IMR-90 (cell line): ENCODE data around the gene MICOS13. TPM values are rescaled to one million over a fixed set of nuclear protein-coding genes. Genes with fewer than 3 reads are reported as not detected.

ENCODE experiments used
- ATAC-seq: fragments of 200-7000 bp; cut with Tn5 transposase; 2 replicates; pipeline ENCODE4 v1.9.1; 2020; ENCODE audit warnings: low read depth, mild to moderate bottlenecking, moderate library complexity
- BruUV-seq: library from RNA; stranded (reverse); fragments of 400-500 nt; replicated peaks from 2 replicates; lab custom pipeline; 2021; lab: Mats Ljungman, UMichigan
- CTCF ChIA-PET: fragments of 300-600 bp; formaldehyde crosslinking; extraction: SDS; loops from one replicate; lab custom pipeline; 2021; ENCODE audit warnings: antibody characterized with exemption; lab: Yijun Ruan, JAX
- POLR2A ChIA-PET: fragments of 300-600 bp; sonication (Branson Sonifier 250); formaldehyde crosslinking; loops from one replicate; lab custom pipeline; 2022; ENCODE audit warnings: antibody characterized with exemption; ENCODE audit not compliant: unreplicated experiment; lab: Charles Lee
- DNase-seq: peaks from one replicate; pipeline ENCODE4 v3.0.0; 2013
- H2AFZ ChIP-seq: replicated peaks from 2 replicates; pipeline ENCODE3; 2013; ENCODE audit warnings: low read length, mild to moderate bottlenecking; ENCODE audit not compliant: poor library complexity
- H2AK5ac ChIP-seq: 2 replicates; pipeline ENCODE4 v1.6.1; 2013; ENCODE audit warnings: low read depth, low read length, inconsistent platforms
- H2AK9ac ChIP-seq: replicated peaks from 2 replicates; pipeline ENCODE3; 2013; ENCODE audit warnings: mild to moderate bottlenecking, low read depth, low read length, moderate library complexity; ENCODE audit not compliant: poor library complexity
- H2BK120ac ChIP-seq: 2 replicates; pipeline ENCODE4 v1.6.1; 2013; ENCODE audit warnings: low read depth, low read length, inconsistent platforms
- H2BK15ac ChIP-seq: 3 replicates; pipeline ENCODE4 v1.6.1; 2013; ENCODE audit warnings: low read depth, low read length, inconsistent platforms
- H2BK20ac ChIP-seq: 2 replicates; pipeline ENCODE4 v1.6.1; 2013; ENCODE audit warnings: low read depth, mild to moderate bottlenecking, inconsistent platforms, low read length, moderate library complexity
- H2BK5ac ChIP-seq: 2 replicates; pipeline ENCODE4 v1.6.1; 2013; ENCODE audit warnings: mild to moderate bottlenecking, low read depth, low read length, inconsistent platforms; ENCODE audit not compliant: poor library complexity, severe bottlenecking
- H3K14ac ChIP-seq: replicated peaks from 2 replicates; pipeline ENCODE4 v1.6.1; 2013; ENCODE audit warnings: low read depth, low read length, inconsistent platforms
- H3K18ac ChIP-seq: 2 replicates; pipeline ENCODE4 v1.6.1; 2013; ENCODE audit warnings: low read depth, low read length, control low read depth
- H3K23ac ChIP-seq: 2 replicates; pipeline ENCODE4 v1.6.1; 2013; ENCODE audit warnings: low read depth, low read length, inconsistent platforms
- H3K27ac ChIP-seq: 2 replicates; pipeline ENCODE4 v1.5.1; 2013; ENCODE audit warnings: mild to moderate bottlenecking, control low read depth, low read length; ENCODE audit not compliant: insufficient read depth
- H3K27me3 ChIP-seq: 2 replicates; pipeline ENCODE4 v1.6.1; 2013; ENCODE audit warnings: low read length; ENCODE audit not compliant: control insufficient read depth, insufficient read depth
- H3K36me3 ChIP-seq: 2 replicates; pipeline ENCODE4 v1.6.1; 2013; ENCODE audit warnings: low read length, mixed read lengths; ENCODE audit not compliant: control insufficient read depth, insufficient read depth
- H3K4ac ChIP-seq: 2 replicates; pipeline ENCODE4 v1.6.1; 2013; ENCODE audit warnings: low read depth, low read length, inconsistent platforms
- H3K4me1 ChIP-seq: 2 replicates; pipeline ENCODE4 v1.6.1; 2013; ENCODE audit warnings: low read length, mixed read lengths; ENCODE audit not compliant: control insufficient read depth, insufficient read depth
- H3K4me2 ChIP-seq: 2 replicates; pipeline ENCODE4 v1.6.1; 2013; ENCODE audit warnings: low read depth, mild to moderate bottlenecking, control low read depth, low read length, moderate library complexity
- H3K4me3 ChIP-seq: 2 replicates; pipeline ENCODE4 v1.5.1; 2013; ENCODE audit warnings: low read depth, mild to moderate bottlenecking, control low read depth, low read length, moderate library complexity; ENCODE audit not compliant: insufficient read depth
- H3K56ac ChIP-seq: 2 replicates; pipeline ENCODE4 v1.6.1; 2013; ENCODE audit warnings: low read length, inconsistent platforms; ENCODE audit not compliant: insufficient read depth; ENCODE audit errors: extremely low read depth
- H3K79me1 ChIP-seq, 2 experiments: 2 replicates each; pipeline ENCODE4 v1.6.1; 2013; ENCODE audit warnings: low read length in 2 of 2, inconsistent platforms in 1 of 2, low read depth in 1 of 2
- H3K9ac ChIP-seq: 2 replicates; pipeline ENCODE4 v1.6.1; 2013; ENCODE audit warnings: low read depth, low read length, control low read depth
- H3K9me1 ChIP-seq: 2 replicates; pipeline ENCODE4 v1.6.1; 2013; ENCODE audit warnings: low read length, inconsistent platforms; ENCODE audit not compliant: insufficient read depth
- H3K9me3 ChIP-seq: 2 replicates; pipeline ENCODE4 v1.6.1; 2013; ENCODE audit warnings: low read length; ENCODE audit not compliant: control insufficient read depth, insufficient read depth
- H4K20me1 ChIP-seq: 2 replicates; pipeline ENCODE4 v1.6.1; 2013; ENCODE audit warnings: low read length, inconsistent platforms; ENCODE audit not compliant: insufficient read depth
- H4K5ac ChIP-seq: 2 replicates; pipeline ENCODE4 v1.6.1; 2013; ENCODE audit warnings: mild to moderate bottlenecking, low read depth, low read length, control low read depth
- H4K8ac ChIP-seq, 2 experiments: 2 replicates each; pipeline ENCODE4 v1.6.1; 2013; ENCODE audit warnings: low read depth in 2 of 2, low read length in 2 of 2, control low read depth in 1 of 2, inconsistent platforms in 1 of 2
- H4K91ac ChIP-seq: 2 replicates; pipeline ENCODE4 v1.6.1; 2013; ENCODE audit warnings: low read depth, low read length, inconsistent platforms; ENCODE audit not compliant: insufficient read depth
- BHLHE40 ChIP-seq: fragments of 150-350 bp; IDR thresholded peaks from 2 replicates; pipeline ENCODE4 v1.6.1; 2016; ENCODE audit warnings: mild to moderate bottlenecking, low read depth, low read length
- RCOR1 ChIP-seq: IDR thresholded peaks from 2 replicates; pipeline ENCODE4 v1.6.1; 2012; ENCODE audit warnings: mild to moderate bottlenecking, low read length, improper control_type of control experiment; ENCODE audit not compliant: insufficient replicate concordance
- WGBS, 2 experiments: methylation state at CpG; one replicate each; pipeline versions ENCODE4 v1.1.5 to v1.1.7; 2013; ENCODE audit warnings: missing lambda C conversion rate in 2 of 2; ENCODE audit not compliant: insufficient read length in 1 of 2; ENCODE audit errors: extremely low coverage in 2 of 2; 5-methylcytosine and 5-hydroxymethylcytosine counted together
- dilution Hi-C: fragments of 300-500 bp; cut with HindIII; formaldehyde crosslinking; loops from one replicate; pipeline ENCODE4 v1.14.3; 2018; ENCODE audit warnings: low sequenced_read_pairs; ENCODE audit not compliant: unreplicated experiment
- in situ Hi-C: fragments of 300-500 bp; cut with MboI; formaldehyde crosslinking; loops from 3 replicates; pipeline ENCODE4 v1.14.3; 2019; ENCODE audit warnings: low sequenced_read_pairs, inconsistent platforms, mixed read lengths
- intact Hi-C: fragments of 100-400 bp; cut with micrococcal nuclease; formaldehyde crosslinking; loops from 2 replicates; pipeline ENCODE4 v1.10.0; 2022
- polyA plus RNA-seq, 3 experiments: library from polyadenylated mRNA; depleted of rRNA; stranded (reverse); fragments of >200 nt; gene quantifications; 2 replicates each; pipeline ENCODE4 v1.2.3, GENCODE V29; 2012; ENCODE audit warnings: low replicate concordance in 1 of 3
- total RNA-seq: library from RNA; depleted of rRNA; stranded (reverse); fragments of >200 nt; gene quantifications from 2 replicates; pipeline ENCODE4 v1.2.3, GENCODE V29; 2012

Gene MICOS13
- total and polyA plus RNA-seq, 2 of the 4 experiments (the other 2 are of a cell fraction), result 14.5 to 48.9 TPM

DNA sequence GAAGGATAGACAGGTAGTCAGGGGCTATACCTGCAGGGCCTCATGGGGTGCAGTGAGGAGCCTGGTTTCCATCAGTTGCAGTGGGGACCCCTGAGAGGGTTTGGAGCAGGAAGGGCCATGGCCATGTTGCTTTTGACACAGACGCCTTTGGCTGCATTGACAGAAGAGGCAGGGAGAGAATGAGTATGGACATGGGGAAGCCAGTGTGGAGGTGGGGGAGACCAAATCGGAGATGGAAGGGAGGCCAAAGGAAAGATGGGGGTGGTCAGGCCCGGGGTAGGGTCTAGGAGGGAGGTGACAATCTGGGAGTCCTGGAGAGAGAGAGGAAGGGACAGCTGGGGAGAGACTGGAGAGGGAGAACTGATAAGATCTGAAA, 1.8 kb upstream of the MICOS13 start:
- H4K5ac ChIP-seq, result no peak overlapping the region
- H4K8ac ChIP-seq, result no peak overlapping the region
- DNase-seq, result no peak
- no peak overlapping the region for H2BK15ac ChIP-seq
- H4K91ac ChIP-seq, result no peak overlapping the region
- POLR2A ChIA-PET, result no interaction called here
- no peak overlapping the region for H2BK120ac ChIP-seq
- no peaks in the 10 kb centered on the region for H3K27me3 ChIP-seq
- no peak overlapping the region for H3K14ac ChIP-seq
- no peak overlapping the region for H2AFZ ChIP-seq
- H2AK9ac ChIP-seq, result no peak overlapping the region
- H2AK5ac ChIP-seq, result no peak overlapping the region; the same call in 1 of the 2 replicates
- H3K4ac ChIP-seq, result no peak overlapping the region
- no peak for TF ChIP-seq RCOR1
- no peak for TF ChIP-seq BHLHE40
- H3K23ac ChIP-seq, result no peak overlapping the region
- H3K27ac ChIP-seq, result no peak overlapping the region
- no peaks in the 10 kb centered on the region for H3K36me3 ChIP-seq
- H3K18ac ChIP-seq, result no peak overlapping the region
- H3K4me1 ChIP-seq, result peaks cover 7% of the 10 kb centered on the region
- no peak overlapping the region for H3K9ac ChIP-seq
- in situ Hi-C loops (no loop called here), dilution Hi-C loops (no loop called here), intact Hi-C loops (no loop called here)
- H2BK20ac ChIP-seq, result no peak overlapping the region
- no peaks in the 10 kb centered on the region for H4K20me1 ChIP-seq
- peaks cover 15 to 19% of the 10 kb centered on the region in 2 experiments; a peak in 3 of 4 replicates for H3K79me1 ChIP-seq
- no peak overlapping the region for H2BK5ac ChIP-seq
- CTCF ChIA-PET, result no interaction called here
- WGBS, 2 experiments, result 86% methylated on average over 2 of the region's 3 CpGs; no CpG with 5 or more reads in 1 of the 2 experiments
- H3K56ac ChIP-seq, result no peak overlapping the region
- H3K9me3 ChIP-seq, result no peaks in the 10 kb centered on the region
- BruUV-seq, result no TSS peak
- no peak for ATAC-seq
- H3K9me1 ChIP-seq, result peaks cover 3% of the 10 kb centered on the region; the same call in 1 of the 2 replicates
- no peak overlapping the region for H3K4me3 ChIP-seq
- no peak overlapping the region for H3K4me2 ChIP-seq
